GM21786 (cell line): Measurements from ENCODE around the gene MATK.

Experiments used
- ATAC-seq: cut with Tn5 transposase; IDR thresholded peaks from one replicate; pipeline ENCODE4 v1.9.1; 2021; ENCODE audit not compliant: unreplicated experiment

MATK gene

GRCh38 chr19:3790209-3790734, 4.1 kb upstream of the MATK start:
- ATAC-seq = no peak

GRCh38 chr19:3788996-3789778, 3.0 kb upstream of the MATK start:
- ATAC-seq = no peak

- no peak for ATAC-seq
Observed at GRCh38 chr19:3785451-3785937, 687 bp downstream of the MATK start.

DNA sequence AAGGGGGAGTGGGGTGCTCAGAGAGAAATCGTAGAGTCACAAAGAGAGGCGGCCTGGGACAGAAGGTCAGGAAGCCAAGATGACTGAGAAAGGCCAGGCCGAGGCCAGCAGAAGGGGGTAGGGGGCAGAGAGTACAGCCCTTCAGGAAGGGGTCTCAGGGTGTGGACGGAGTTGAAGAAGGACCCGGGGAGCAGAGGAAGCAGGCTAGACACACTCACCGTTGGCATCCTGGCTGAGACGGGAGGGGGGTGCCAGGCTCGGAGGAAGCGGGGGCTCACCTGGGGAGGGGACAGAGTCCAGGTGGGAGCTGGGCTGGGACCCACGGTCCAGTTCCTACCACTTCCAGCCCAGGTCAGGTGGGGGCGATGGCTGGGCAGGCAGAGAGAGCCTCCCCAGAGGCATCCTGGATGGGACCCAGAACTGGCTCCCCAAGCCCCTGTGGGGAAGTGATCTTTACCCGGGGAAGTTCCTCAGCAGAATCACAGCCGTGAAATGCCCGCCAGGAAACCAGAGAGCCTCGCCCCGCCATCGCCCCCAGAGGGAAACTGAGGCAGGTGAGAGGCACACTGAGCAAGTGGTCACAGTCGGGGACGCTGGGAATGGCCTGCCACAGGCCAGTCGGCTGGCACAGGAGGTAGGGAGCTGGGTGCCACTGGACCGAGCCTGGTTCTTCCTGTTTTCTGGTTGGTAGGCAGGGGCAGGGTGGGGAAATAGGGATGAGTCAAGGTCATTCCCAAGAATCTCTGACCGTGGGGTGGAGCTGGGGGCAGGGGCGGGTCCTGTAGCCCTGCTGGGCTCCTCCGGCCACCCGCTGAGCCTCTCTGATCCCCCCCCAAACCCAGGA, 1.4 kb downstream of the MATK start:
- no peak for ATAC-seq

DNA sequence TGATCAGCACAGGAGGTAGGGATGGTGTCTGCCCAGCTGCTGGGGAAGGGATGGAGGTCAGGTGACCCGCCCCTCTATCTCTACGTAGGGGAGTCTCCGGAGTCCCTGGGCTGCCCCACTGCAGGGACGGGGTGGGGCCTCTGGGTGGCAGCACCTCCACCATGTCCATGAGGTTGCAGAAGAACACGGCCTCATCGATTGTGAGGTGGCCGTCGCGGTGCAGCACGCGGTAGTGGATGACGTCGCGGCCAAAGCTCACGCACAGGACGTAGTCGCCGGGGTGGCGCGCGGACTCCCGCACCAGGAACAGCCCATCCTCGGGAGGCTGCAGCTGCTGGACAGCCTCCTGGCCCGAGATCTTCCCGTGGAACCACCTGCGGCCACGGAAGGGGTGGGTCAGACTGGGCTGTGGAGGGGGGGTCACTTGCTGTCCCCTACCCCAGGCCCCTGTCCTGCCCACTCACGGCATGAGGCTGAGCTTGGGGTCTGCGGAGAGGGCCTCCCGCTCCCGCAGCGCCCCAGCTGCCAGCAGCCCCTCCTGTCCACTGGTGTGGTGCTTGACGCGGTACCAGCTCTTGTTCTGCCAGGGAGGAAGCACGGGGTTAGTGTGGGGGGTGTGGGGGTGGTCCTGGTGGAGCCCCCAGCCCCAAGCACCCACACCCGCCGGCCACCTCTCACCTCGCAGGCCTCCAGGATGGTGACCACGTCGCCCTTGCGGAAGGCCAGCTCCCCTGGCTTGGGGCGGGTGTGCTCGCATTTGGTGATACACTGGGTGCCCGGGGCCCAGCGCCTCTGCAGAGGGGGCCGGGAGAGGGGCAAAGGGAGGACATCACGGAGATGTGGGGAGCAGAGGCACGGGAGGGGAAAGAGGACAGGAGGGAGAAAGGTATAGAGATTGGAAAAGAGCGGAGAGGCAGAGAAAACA, 2.3 kb downstream of the MATK start:
- ATAC-seq = no peak

GRCh38 chr19:3782903-3783302, 3.3 kb downstream of the MATK start:
- no peak for ATAC-seq

DNA sequence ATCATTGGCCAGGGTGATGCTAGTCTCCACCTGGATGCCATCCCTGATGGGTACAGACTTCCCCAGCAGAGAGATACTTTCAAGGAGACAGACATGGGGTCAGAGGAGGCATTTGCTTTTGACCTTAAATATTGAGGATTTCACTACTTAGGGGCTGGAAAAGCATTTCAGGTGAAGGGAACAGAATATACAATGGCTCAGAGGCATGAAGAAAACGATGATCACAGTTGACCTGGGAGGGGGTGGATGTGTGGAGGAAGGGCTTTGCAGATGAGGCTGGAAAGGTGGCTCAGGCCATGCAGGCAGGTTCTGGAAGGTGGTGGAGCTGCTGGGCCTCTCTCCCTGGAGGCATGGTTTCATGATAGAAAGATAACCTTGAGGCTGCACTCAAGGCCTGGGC, 3.9 kb downstream of the MATK start:
- no peak for ATAC-seq

DNA sequence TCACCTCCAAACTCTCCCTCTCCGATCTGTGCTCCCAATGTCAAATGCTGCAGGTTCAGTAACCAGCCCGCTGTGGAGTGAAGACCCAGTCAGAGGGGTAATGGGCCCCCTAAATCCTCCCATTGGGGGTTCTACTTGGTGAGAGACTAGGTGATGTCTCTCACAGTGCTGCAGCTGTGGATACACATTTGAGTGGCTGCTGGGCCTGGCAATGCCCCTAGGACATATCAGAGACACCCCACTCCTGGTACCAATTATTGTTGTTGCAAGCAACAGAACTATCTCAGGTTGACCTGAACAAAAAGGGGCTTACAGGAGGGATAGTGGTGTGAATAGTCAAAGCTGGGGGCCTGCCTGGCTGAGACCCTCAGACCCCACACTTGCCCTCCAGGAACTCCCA, 4.6 kb downstream of the MATK start:
- no peak for ATAC-seq

- ATAC-seq = no peak
Observed at GRCh38 chr19:3780786-3781304, 5.3 kb downstream of the MATK start.

DNA sequence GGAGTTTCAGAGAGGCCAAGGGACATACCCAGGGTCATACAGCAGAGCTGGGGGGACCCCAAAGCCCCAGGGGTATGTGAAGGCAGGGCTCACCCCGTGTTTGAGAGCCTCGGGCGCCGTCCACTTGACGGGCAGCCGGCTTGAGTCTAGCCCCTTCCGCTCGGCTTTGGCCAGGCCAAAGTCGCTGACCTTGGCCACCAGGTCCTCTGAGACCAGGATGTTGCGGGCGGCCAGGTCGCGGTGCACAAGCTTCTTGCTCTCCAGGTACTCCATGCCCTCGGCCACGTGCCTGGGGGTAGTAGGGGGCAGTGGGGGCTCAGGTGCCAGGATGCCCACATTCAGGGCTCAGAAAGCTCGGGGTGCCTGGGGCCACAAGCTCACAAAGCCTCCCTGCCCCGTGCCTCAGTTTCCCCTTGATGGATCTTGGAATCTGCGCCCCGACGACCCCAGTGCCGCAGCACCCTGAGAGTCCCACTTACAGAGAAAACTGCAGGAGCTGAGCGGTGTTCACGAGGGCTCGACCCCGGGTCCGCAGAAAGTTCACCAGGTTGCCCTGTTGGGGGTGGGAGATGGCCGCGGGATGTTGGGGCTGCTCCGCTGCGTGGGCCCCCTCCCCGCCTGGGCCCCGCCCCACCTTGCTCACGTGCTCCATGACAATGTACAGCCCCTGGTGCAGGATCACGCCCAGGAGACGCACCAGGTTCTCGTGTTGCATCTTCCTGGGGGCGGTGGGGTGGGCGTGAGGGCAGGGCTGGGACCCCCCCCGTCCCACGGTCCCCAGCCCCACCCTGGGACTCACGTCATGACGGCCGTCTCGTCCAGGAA, 7.1 kb downstream of the MATK start:
- no peak for ATAC-seq

DNA sequence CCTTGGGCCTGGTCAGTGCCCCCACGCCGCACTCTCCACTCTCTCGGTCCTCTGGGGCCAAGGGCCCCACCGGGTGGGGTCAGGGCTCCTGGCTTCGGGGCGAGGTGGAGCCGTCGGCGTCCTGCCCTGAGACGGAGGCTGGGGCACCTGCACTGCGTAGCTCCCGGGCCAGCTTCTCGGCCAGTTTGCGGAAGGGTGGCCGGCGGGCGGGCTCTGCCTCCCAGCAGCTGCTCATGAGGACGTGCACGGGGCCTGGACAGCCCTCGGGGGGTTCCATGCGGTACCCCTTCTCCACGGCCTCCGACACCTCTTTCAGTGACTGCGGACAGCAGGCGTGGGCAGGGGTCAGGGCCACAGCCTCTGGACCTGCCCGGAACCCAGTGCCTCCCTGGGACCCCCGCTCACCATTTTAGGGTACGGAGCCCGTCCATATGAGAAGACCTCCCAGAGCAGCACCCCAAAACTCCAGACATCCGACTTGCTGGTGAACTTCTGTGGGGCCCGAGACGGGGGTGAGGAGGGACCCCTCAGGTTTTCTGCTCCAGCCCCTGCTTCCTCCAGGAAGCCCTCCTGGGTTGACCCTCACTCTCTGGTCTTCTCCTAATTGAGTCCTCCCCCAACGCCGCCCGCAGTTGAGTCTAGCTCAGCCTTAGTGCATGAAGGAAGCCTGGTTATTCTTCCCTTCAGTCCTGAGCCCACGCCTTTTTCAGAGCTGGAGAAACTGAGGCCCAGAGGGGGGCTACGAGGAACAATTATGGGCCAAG, 7.9 kb downstream of the MATK start:
- ATAC-seq = no peak

DNA sequence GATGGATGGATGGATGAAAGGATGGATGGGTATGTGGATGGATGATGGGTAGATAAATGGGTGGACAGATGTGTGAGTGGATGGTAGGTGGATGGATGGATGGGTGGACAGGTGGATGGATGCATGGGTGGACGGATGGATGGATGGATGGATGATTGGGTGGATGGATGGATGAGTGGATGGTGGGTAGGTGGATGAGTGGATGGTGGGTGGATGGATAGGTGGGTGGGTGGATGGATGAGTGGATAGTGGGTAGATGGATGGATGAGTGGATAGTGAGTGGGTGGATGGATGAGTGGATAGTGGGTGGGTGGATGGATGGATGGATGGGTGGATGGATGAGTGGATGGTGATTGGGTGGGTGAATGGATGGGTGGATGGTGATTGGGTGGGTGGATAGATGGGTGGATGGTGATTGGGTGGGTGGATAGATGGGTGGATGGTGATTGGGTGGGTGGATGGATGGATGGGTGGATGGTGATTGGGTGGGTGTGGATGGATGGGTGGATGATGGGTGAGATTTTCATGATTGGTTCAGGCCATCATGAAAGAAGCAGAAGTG, 9.6 kb downstream of the MATK start:
- ATAC-seq = no peak

DNA sequence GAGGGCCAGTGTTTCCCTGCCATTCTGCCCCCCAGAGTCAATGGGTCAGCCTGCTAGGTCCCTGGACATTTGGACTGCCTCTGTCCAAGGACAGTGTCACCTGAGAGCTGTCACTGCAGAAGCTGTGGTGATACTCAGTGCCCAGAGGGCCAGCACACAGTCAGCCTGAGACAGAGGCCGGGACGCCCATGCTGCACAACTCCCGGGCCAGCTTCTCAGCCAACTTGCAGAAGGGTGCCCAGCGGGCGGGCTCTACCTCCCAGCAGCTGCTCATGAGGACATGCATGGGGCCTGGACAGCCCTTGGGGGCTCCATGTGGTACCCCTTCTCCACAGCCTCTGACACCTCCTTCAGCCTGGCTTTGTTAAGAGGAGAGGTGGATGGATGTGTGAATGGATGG, 10.3 kb downstream of the MATK start:
- ATAC-seq = no peak

- ATAC-seq = no peak
Observed at GRCh38 chr19:3775374-3775711, 10.8 kb downstream of the MATK start.

- ATAC-seq = no peak
Observed at GRCh38 chr19:3774621-3775373, 11.4 kb downstream of the MATK start.

DNA sequence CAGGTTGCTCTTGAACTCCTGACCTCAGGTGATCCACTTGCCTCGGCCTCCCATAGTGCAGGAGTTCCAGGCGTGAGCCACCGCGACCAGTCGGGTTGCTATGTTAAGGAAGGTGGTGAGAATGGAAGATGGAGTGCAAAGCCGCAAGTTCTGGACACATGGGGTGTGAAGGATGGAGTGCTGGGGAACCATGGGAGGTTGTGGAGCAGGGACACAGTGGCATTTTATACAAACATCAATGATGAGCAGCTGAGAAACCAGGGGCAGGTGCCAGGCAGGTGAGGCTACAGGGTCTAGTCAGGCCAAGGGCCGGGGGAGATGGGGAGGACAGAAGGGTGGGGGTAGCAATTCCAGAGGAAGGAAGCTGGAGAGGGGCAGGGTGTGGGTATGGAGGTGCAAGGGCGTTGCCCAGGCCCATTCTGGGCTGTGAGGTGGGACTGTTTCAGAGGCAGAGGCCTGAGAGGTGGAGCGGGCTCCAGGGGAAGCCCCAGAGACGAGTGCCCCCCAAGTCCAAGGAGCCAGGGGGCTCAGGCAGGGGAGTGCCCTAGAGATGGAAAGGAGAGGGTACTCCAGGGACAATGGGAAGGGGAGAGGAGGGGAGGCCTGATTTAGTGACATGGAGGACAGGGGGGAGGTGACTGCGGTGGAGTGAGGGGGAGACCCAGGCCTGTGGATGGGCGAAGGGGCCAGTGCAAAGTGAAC, 12.2 kb downstream of the MATK start:
- ATAC-seq = no peak

- no peak for ATAC-seq
Observed at GRCh38 chr19:3771906-3772455, 14.2 kb downstream of the MATK start, which contains the start of gene RAX2. Gene RAX2 (minus strand): TSS chr19:3772228. CDS start chr19:3771742, 486 bp downstream.
